GM19043 (cell line): ENCODE data around the gene CACNA2D3.

ENCODE experiments used
- ATAC-seq: cut with Tn5 transposase; IDR thresholded peaks from one replicate; pipeline ENCODE4 v1.9.1; 2021; ENCODE audit warnings: low read depth; ENCODE audit not compliant: unreplicated experiment

CACNA2D3 gene

DNA sequence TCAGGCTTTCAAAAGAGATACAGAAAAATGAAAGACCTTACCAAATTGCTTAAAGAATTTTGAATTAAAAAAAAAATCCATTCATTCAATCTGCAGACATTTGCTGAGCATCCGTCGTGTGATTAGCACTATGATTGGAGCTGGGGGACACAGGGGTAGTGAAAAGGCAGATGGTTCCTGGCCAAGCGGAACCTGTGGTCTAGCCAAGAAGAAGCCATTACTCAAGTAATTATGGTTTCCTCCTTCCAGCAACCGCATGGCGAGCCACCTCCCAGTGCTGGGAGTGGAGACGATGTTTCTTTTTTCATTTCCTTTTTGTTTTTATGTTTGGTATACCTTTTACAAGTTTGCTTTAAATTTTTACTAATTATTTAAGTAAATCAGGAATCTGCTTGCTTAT is 140.2 kb downstream of the CACNA2D3 start:
- no peak for ATAC-seq

DNA sequence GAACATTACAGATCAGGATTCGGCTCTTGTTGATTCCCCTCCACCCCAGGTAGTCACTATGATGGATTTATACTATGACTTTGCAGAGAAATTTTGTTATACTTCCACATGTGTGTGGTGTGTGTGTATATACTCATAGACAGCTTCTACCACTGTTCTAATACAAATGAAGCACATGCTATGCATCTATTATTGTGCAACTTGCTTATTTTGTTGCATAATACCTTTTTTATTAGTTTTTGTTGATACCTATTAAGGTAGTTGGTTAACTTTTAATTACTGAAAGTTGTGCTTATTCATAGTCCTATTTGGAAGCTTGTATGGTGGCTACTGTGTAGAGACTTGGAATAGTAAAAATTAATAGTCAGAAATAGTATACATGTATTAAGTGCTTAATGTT is 140.6 kb downstream of the CACNA2D3 start:
- no peak for ATAC-seq

GRCh38 chr3:54264050-54264449 is 141.7 kb downstream of the CACNA2D3 start:
- ATAC-seq: no peak

GRCh38 chr3:54270816-54271526 is 148.6 kb downstream of the CACNA2D3 start:
- no peak for ATAC-seq

DNA sequence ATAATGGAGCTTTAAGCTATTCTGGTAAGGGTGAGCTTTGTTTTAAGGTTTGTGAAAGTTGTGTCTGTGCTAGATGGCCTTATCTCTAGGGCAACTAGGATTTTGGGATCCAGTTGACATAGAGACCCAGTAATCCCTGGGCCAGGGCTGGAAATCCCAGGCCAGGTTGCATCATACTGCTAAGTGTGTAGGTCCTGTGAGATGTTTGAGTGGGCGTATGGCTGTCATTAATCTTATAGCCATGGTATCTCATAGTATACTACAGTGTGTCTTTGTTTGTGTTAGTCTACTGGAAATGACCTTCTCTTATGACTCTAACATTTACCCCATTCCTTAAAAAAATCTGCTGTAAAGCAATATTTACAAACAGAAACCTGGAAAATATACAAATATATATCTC is 151.4 kb downstream of the CACNA2D3 start:
- ATAC-seq: no peak

DNA sequence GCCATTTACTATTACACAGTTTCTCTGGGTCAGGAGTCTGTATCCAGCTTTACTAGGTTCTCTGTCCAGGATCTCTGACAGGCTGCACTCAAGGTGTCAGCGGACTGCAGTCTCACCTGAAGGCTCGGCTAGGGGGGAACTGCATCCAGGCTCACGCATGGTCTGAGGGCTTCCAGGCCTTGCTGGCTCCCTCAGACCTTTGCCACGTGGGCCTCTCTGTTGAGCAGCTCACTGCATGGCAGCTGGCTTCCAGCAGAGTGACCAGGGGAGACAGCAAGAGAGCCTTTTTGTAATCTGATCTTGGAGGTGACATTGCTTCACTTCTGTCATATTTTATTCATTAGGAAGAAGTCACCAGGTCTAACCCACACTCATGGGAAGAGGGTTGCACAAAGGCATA is 152.3 kb downstream of the CACNA2D3 start:
- no peak for ATAC-seq

- no peak for ATAC-seq
Observed at GRCh38 chr3:54279005-54279583, 156.7 kb downstream of the CACNA2D3 start.

GRCh38 chr3:54283470-54283869 is 161.1 kb downstream of the CACNA2D3 start:
- ATAC-seq: no peak

GRCh38 chr3:54294214-54294613 is 171.9 kb downstream of the CACNA2D3 start:
- no peak for ATAC-seq

DNA sequence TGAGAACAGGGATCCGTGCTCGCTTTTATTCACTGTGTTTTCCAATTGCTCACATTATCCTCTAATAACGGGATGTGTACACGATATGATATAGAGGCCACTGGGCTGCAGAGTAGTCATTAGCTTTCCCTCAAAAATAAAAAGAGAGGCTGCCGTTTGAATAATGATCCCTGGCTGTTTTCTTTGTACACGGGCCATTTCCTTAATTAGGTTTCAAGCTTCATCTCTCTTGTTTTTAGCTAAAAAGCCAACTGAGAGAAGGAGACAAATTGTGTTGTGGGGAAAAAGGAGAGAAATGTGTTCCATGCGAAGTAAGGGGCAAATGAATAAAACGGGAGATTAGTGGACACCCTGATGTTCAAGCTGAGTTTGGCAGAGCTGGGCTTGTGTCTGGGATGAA is 174.2 kb downstream of the CACNA2D3 start:
- no peak for ATAC-seq

DNA sequence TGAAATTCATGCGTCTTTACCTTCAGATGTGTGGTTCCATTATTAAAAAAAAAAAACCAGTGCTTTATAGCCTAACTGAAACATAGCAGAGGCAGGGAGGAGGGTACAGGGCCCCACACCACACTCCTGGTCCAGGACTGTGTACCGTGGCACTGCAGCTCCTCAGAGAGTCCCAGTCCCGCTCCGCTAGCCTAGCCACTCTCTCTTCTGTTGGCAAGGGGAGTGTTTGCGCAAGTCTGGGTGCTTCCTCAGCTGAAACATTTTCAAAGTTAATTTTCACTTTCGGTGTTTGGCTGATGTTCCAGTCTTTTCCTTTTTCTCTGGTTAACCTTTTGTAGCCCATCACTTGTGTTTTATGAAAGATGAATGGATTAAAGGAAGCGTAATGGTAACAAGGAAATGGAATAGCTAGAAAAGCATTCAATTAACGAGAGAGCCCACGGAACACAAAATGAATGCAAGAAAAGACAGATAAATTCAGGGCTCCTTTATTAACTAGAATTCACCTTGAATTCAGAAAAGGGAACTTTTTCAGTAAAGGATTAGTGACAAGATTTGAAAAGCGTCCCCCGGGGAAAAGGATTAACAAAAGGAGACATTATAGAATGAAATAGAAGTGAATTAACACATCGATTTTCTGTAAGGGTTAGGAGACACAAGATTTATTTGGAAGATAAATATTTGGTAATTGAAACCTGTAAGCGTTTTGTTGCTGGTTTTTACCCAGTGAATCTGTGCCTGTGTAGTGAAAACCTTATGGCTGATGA is 177.0 kb downstream of the CACNA2D3 start:
- no peak for ATAC-seq

DNA sequence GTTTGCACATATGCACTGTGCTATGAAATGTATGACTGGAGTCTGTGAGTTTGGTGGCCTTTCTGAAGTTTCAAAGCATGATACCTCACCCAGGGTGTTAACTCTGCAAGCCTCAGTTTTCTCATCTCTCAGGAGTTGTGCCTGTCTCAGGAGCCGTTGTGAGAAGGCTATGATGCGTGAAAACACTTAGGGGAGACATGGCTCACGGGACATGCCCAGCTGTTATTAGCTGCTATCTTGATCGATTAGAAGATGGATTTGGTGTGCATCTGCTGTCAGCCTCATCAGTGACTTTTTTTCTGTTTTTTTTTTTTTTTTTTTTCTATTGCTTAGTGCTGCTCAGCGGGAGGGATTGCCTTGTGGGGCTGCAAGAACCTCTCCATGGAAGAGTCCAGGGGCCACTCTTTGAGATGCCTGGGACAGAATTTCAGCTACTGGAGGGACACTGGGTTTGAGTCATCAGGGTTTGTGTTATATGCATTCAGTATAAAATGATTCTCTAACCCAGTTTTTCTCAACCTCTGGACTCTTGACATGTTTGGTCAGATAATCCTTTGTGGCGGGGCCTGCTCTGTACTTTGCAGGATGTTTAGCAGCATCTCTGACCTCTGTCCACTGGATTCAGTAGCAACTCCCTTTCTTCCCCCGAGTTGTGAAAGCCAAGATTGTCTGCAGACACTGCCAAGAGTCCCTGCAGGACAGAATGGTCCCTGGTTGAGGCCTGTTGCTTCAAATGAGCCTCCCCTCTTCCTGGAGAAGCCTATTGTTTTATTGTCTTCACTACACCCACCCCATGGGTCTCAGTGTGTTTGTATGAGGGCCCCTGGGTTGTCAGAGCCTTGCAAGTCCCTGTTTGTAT is 181.4 kb downstream of the CACNA2D3 start:
- ATAC-seq: no peak

GRCh38 chr3:54304877-54305276 is 182.5 kb downstream of the CACNA2D3 start:
- ATAC-seq: no peak

GRCh38 chr3:54305409-54306099 is 183.2 kb downstream of the CACNA2D3 start:
- no peak for ATAC-seq

GRCh38 chr3:54307566-54308180 is 185.3 kb downstream of the CACNA2D3 start:
- ATAC-seq: no peak

DNA sequence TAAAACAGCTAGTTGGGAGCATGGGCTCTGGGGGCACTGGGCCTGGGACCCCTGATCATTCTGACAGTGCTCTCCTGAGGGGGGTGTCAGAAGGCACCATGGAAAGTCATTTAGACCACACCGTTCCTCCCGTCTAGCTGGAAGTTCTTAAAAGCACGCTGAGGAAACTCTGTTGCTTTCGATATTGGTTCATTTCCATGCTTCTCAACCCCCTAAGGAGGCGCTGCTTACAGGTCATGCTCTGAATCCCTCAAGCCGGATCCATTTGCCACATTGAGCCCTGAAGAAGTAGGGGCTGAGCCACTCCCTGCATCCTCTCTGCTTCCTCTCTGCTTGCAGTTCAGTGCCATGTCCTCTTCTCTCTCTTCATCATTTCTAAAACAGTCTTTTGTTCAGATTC is 187.2 kb downstream of the CACNA2D3 start:
- ATAC-seq: no peak

DNA sequence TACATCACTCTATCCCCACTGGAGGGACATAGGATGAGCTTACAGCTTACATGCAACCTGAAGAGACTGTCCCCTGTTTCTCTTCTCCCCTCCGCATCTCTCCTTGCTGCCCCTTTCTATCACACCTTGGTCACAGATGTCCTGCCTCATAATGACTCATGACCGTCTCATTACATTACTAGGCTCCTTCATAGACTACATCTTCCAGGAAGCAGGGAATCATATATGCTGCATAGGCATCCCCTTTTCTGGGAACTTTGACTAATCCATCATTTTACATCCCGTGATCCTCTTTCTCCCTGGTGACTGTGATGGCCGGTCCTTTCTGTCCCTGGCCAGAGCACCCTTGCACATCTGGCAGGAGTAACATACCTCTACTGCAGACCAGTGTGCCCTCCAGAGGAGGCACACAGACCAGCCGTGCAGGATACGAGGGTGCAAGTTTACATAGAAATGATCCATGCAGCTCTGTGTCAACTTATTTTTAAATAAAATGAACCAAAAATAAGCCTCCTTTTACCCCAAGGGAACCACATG is 188.9 kb downstream of the CACNA2D3 start:
- ATAC-seq: no peak

- ATAC-seq: no peak
Observed at GRCh38 chr3:54312156-54312899, 190.0 kb downstream of the CACNA2D3 start.

DNA sequence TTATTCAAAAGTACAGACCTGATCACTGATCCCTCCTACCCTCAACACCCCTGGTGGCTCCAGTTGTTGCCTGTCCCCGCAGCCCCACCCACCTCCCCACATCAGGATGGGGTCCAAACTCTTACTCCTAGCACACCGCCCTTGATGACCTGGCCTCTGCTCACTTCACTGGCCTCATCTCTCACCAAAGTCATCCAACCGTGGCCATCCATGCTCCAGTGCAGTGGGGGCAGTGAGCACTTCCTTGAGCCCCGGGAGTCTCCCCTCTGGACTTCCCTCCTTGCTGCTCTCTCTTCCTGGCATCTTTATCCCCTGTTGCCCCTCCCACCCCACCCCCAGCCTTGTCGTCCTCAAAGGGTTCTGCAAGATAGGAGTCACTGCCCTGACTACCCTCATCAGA is 191.1 kb downstream of the CACNA2D3 start:
- no peak for ATAC-seq
